ENCODE measurements around the gene DLGAP1.

GRCh38 chr18:4200399-4200798 lies 254.7 kb downstream of the DLGAP1 start:
- TF ChIP-seq CTCF (IDR thresholded peaks at IDR 0.05) (no peak), POLR2A (IDR thresholded peaks at IDR 0.05) (no peak)

All from gastroesophageal sphincter (tissue), 3 donors.